Lower lobe of right lung (tissue), 2 donors: ENCODE data around the gene TAF1C. TPM values are rescaled to one million over a fixed set of nuclear protein-coding genes. Genes with fewer than 3 reads are reported as not detected.
"Not testable (repeated sequence)": the region's sequence is repeated elsewhere in the genome, so short reads cannot be mapped to it uniquely, and the experiment has no call there.

Source experiments
- ATAC-seq, 2 donors: fragments of 200-7000 bp; cut with Tn5 transposase; one replicate each; pipeline ENCODE4 v1.9.1; 2020 to 2022; ENCODE audit warnings: mild to moderate bottlenecking in 2 of 2, moderate library complexity in 2 of 2
- DNase-seq: peaks from one replicate; pipeline ENCODE4 v3.0.0-alpha.2; 2020
- H3K27ac ChIP-seq: fragments of 200-600 bp; one replicate; pipeline ENCODE4 v1.8.0; 2022
- H3K27me3 ChIP-seq: fragments of 200-600 bp; one replicate; pipeline ENCODE4 v1.8.0; 2022; ENCODE audit warnings: low read depth
- H3K36me3 ChIP-seq: fragments of 200-600 bp; one replicate; pipeline ENCODE4 v1.8.0; 2022; ENCODE audit warnings: mild to moderate bottlenecking
- H3K4me1 ChIP-seq: fragments of 200-600 bp; one replicate; pipeline ENCODE4 v1.8.0; 2022
- H3K4me3 ChIP-seq: fragments of 200-600 bp; one replicate; pipeline ENCODE4 v1.8.0; 2022; ENCODE audit warnings: mild to moderate bottlenecking
- H3K9me3 ChIP-seq: fragments of 200-600 bp; one replicate; pipeline ENCODE4 v1.8.0; 2022
- intact Hi-C: fragments of 100-400 bp; cut with DNase I; formaldehyde crosslinking; loops from one replicate; pipeline ENCODE4 v1.11.0; 2022
- total RNA-seq: library from RNA; stranded (reverse); fragmentation: NEBNext Ultra II Directional; extraction: Animal tissue kit (Norgen Biotek cat#: 25700); gene quantifications from one replicate; pipeline ENCODE4 v1.2.1, GENCODE V29; 2021
- TF ChIP-seq, protein P1 (sequence below): fragments of 200-600 bp; IDR thresholded peaks from one replicate; pipeline ENCODE4 v1.8.0; 2022; ENCODE audit warnings: antibody characterized with exemption, mild to moderate bottlenecking
- donor health status: DM: no; HTN: yes; CAD: no; lungs with severe emphysema.

TAF1C gene
- total RNA-seq, 1 donor from 2014 or later = 60.6 TPM

DNA sequence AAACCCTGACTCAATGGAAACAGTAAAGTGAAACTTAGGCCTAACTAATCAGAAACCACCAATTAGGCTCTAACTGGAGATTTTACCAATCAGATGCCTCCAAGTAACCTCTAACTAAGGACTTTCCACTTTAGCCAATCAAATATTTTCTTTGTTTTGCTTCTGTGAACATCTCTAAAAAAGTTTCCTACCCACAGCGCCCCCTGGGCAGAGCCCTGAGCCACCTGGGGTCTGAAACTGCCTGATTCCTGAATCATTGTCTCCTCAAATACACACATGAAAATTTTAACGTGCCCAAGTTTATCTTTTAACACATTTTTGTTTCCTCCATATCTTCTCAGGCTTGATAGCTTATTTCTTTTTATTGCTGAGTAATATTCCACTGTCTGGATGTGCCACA is 23.1 kb upstream of the TAF1C start:
- Histone ChIP-seq H3K27ac (no peak overlapping the region), H3K36me3 (no peaks in the 10 kb centered on the region), H3K9me3 (no peaks in the 10 kb centered on the region), H3K27me3 (no peaks in the 10 kb centered on the region), H3K4me1 (no peaks in the 10 kb centered on the region), H3K4me3 (no peak overlapping the region)
- no peak for ATAC-seq
- intact Hi-C loops = no loop called here
- no peak for DNase-seq
- TF ChIP-seq, protein P1, sequence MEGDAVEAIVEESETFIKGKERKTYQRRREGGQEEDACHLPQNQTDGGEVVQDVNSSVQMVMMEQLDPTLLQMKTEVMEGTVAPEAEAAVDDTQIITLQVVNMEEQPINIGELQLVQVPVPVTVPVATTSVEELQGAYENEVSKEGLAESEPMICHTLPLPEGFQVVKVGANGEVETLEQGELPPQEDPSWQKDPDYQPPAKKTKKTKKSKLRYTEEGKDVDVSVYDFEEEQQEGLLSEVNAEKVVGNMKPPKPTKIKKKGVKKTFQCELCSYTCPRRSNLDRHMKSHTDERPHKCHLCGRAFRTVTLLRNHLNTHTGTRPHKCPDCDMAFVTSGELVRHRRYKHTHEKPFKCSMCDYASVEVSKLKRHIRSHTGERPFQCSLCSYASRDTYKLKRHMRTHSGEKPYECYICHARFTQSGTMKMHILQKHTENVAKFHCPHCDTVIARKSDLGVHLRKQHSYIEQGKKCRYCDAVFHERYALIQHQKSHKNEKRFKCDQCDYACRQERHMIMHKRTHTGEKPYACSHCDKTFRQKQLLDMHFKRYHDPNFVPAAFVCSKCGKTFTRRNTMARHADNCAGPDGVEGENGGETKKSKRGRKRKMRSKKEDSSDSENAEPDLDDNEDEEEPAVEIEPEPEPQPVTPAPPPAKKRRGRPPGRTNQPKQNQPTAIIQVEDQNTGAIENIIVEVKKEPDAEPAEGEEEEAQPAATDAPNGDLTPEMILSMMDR = no peak

DNA sequence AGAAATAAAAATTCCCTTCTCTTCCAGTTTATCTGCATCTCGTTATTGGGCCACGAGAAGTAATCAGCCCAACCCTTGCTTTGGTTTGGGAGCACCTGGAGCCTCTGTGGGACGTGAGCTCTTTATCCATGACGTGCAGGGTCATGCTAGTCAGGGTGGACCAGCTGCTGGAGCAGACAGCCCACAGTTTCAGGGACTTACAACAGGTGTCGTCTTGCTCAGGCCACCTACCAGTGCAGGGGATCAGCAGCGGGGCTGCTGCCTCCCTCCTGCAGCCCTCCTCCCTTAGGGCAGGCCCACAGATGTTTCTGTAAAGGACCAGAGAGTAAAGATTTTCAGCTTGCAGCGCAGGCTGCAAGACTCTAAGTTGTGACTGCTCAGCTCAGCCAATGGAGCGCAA is 21.0 kb upstream of the TAF1C start:
- Histone ChIP-seq H3K27me3 (no peaks in the 10 kb centered on the region), H3K4me1 (no peaks in the 10 kb centered on the region), H3K36me3 (no peaks in the 10 kb centered on the region), H3K9me3 (no peaks in the 10 kb centered on the region), H3K27ac (no peak overlapping the region), H3K4me3 (no peak overlapping the region)
- DNase-seq = no peak
- ATAC-seq = no peak
- intact Hi-C loops = no loop called here
- TF ChIP-seq, protein P1 = no peak

DNA sequence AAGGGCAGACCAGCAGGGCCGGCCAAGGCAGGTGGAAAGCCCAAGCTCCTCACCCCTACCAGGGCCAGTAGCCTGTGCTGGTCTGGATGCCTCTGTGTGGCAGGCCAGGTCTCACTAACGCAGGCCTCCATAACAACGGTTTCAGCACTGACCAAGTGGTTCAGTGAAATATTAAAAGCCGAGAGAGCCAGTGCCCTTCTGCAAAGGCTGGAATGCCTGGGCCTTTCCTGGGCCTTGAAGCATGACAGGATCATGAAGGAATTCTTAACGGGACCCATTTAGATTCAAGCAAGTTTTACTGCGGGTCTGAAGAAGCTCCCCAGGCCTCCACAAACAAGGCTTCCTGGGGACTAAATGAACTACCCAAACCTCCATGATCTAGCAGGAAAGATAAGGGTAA is 20.4 kb upstream of the TAF1C start:
- TF ChIP-seq, protein P1 = no peak
- no peaks in the 10 kb centered on the region for H3K9me3 ChIP-seq
- ATAC-seq (no peak), DNase-seq (no peak)
- intact Hi-C loops = no loop called here
- no peaks in the 10 kb centered on the region for H3K36me3 ChIP-seq
- H3K27me3 ChIP-seq = no peaks in the 10 kb centered on the region
- no peaks in the 10 kb centered on the region for H3K4me1 ChIP-seq
- H3K27ac ChIP-seq = no peak overlapping the region
- no peak overlapping the region for H3K4me3 ChIP-seq

DNA sequence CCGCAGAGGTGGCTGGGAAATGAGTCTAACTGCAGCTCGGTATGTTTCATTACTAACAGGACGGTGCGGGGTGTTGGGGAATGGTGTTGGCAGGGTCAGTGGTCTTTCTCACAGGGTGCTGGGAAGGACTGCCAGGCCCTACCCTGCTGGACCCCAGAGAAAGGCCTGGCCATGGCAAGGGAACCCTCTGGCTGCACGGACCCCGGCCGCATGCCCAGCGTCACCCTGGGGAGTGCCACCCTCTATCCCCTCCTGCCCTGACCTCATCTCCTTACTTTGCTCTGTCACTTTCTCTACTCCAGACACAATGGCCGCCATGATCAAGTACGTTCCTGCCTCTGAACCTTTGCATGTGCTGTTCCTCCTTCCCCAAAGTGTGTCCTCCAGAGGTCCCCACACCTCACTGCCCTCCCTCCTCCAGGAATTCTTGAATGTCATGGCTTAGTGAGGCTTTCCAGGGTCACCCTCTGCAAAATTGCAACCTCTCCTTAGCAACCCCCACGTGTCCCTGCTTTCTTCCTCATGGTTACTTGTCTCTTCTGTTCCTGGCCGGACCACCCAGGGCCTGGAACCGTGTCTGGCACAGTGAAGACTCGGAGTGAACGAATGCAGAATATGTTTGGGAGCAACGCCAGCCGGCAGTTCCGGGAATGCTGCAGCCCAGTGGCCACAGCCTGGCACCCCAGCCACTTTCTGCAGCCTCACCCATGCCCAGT is 19.3 kb upstream of the TAF1C start:
- no peaks in the 10 kb centered on the region for H3K9me3 ChIP-seq
- H3K36me3 ChIP-seq = no peaks in the 10 kb centered on the region
- DNase-seq (no peak), ATAC-seq (no peak)
- no peak overlapping the region for H3K4me3 ChIP-seq
- intact Hi-C loops = no loop called here
- TF ChIP-seq, protein P1 = no peak
- H3K27me3 ChIP-seq = no peaks in the 10 kb centered on the region
- no peaks in the 10 kb centered on the region for H3K4me1 ChIP-seq
- no peak overlapping the region for H3K27ac ChIP-seq

DNA sequence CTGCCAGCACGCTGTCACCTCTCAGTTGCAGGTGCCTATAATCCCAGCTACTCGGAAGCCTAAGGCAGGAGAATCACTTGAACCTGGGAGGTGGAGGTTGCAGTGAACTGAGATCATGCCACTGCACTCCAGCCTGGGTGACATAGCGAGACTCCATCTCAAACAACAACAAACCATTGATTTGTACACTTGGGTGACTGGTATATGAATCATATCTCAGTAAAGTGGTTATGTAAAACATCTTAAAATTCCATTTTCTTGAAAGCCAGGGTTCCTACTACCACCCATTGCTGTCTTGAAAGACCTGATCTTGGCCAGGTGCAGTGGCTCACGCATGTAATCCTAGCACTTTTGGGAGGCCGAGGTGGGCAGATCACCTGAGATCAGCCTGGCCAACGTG is 18.3 kb upstream of the TAF1C start:
- not testable (repeated sequence) for DNase-seq, H3K36me3 ChIP-seq, ATAC-seq

DNA sequence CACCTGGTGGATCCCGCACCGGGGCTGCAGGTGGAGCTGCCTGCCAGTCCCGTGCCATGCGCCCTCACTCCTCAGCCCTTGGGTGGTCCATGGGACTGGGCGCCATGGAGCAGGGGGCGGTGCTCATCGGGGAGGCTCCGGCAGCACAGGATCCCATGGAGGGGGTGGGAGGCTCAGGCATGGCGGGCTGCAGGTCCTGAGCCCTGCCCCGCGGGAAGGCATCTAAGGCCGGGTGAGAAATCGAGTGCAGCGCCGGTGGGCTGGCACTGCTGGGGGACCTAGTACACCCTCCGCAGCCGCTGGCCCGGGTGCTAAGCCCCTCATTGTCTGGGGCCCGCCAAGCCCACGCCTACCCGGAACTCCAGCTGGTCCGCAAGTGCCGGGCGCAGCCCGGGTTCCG is 17.7 kb upstream of the TAF1C start:
- H3K4me1 ChIP-seq, H3K36me3 ChIP-seq, DNase-seq, ATAC-seq, intact Hi-C loops, H3K9me3 ChIP-seq, H3K27ac ChIP-seq, H3K27me3 ChIP-seq, H3K4me3 ChIP-seq: not testable (repeated sequence)

More for the DNA sequence above, 18.3 kb upstream of the TAF1C start:
- intact Hi-C loops, H3K4me3 ChIP-seq, H3K27ac ChIP-seq, H3K4me1 ChIP-seq, H3K27me3 ChIP-seq, H3K9me3 ChIP-seq: not testable (repeated sequence)
